Measurements from ENCODE around the gene MPO.

The MPO gene

DNA sequence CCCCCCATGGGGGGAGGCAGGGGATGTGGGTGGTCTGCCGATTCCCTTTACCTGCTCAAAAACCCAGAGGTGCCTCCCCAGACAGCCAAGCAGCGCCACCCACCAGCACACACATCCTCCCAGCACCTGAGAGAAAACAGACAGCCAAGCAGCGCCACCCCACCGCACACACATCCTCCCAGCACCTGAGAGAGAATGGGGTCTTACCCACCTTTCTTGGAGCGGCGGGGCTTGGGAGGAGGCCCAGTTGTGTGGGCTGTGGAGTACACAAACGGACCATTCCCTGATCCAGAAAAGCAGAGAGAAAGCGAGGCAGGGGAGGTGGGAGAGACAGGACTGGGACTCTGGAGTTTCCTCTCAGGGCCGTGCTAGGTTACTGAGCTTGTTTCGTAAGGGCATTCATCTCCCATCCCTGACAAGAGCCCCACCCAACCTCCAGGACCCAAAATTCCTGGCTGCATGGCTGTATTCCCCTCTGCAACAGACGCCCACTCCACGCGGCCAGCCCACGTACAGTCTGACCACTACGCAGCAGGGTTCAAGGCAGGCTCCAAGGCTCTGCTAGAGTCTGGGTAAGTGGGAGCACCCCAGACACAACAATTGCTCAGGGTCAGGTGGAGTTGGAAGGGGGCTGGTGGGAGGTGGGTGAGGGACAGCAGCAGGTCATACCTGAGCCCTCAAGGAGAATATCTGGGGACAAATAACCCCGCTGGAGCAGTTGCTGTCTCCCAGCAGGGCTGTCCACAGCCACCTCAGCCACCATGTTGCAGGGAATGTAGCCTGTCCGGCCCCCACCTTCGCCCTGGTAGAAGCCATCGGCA lies 25.6 kb upstream of the MPO start:
- DNase-seq, result no peak

DNA sequence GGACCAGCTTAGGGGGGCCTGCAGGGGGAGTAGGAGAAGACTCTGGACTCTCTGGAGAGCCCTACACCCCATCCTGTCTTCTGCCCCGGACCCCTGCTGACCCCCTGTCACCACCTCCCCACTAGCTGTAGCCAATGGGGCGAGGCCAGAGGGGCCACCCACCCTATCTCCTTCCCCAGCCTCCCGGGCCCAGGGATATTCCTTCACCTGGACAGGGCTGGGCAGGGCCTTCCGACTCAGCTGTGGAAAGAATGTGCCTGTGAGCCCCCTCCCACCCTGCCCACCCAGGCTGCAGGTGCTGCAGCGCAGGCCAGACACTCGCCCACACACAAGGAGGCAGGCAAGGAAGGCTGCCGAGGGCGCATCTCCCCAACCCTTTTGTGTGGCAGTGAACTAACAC lies 24.9 kb upstream of the MPO start:
- DNase-seq, result no peak

DNA sequence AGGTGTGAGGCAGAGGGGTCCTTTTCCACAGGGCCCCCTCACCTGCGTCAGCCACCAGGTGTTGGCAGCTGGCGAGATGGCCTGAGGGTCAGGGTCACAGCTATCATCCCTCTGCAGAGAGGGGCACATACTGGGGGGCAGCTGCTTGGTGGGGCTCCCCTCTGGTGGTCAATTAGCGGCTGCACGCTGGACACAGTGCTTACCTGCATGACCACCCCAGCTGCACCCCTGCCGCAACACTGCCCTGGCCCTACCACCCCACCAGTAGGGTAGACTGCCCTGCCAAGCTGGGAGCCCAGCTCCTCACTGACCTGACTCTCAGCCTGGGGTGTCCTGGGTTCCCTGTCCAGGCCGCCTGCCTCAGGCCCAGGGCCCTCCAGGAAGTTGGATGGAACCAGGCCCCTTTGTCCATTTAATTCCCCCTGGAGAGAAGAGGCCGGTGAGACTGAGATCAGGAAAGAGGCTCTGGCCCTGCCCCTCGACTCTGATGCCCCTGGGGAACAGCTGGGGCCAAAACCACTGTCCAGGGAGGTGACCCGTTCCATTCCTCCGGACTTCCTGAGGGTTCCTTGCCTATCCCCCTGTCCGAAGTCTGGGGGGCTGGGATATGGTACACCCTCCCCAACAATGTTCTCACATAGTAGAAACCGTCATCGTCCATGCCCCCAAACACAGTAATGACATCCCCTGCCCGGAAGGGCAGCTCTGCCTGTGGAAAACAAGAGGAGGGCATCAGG lies 24.2 kb upstream of the MPO start:
- no peak for DNase-seq

GRCh38 chr17:58303971-58304749 lies 23.4 kb upstream of the MPO start:
- DNase-seq, result peak; percentile 79

- DNase-seq, result no peak
Observed at GRCh38 chr17:58302919-58303585, 22.3 kb upstream of the MPO start.

- no peak for DNase-seq
Observed at GRCh38 chr17:58302171-58302918, 21.6 kb upstream of the MPO start.

GRCh38 chr17:58301504-58302150 lies 20.9 kb upstream of the MPO start:
- DNase-seq, result no peak

GRCh38 chr17:58300336-58300735 lies 19.6 kb upstream of the MPO start:
- DNase-seq, result no peak

DNA sequence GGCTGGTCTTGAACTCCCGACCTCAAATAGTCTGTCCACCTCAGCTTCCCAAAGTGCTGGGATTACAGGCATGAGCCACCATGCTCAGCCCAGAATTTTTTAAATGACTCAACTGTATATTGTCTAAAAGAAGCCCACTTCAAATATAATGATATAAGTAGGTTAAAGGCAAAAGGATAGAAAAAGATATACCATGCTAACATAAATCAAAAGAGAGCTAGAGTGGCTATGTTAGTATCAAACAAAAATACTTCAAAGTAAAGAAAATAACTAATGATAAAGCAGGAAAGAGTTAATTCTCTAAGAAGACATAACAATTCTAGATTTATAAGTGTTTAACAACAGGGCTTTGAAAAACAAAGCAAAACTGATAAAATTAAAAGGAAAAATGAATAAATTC lies 13.3 kb upstream of the MPO start:
- DNase-seq, result no peak

DNA sequence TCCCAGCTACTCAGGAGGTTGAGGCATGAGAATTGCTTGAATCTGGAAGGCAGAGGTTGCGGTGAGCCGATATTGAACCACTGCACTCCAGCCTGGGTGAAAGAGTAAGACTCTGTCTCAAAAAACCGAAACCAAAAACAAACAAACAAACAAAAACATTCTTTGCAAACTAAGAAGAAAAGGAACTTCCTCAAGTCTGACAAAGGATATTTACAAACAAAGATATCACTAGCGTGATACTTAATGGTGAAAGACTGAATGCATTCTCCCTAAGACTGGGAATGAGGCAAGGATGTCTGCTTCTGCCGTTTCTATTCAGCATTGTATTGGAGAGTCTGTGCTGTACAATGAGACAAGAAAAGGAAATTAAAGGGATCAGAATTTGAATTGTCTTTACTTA lies 10.5 kb upstream of the MPO start:
- no peak for DNase-seq

GRCh38 chr17:58289869-58290268 lies 9.1 kb upstream of the MPO start:
- no peak for DNase-seq

GRCh38 chr17:58285422-58285810 lies 4.7 kb upstream of the MPO start:
- DNase-seq, result no peak

GRCh38 chr17:58284613-58285421 lies 4.1 kb upstream of the MPO start:
- DNase-seq, result no peak

- DNase-seq, result no peak
Observed at GRCh38 chr17:58283674-58284612, 3.2 kb upstream of the MPO start.

GRCh38 chr17:58282442-58282841 lies 1.7 kb upstream of the MPO start:
- no peak for DNase-seq

DNA sequence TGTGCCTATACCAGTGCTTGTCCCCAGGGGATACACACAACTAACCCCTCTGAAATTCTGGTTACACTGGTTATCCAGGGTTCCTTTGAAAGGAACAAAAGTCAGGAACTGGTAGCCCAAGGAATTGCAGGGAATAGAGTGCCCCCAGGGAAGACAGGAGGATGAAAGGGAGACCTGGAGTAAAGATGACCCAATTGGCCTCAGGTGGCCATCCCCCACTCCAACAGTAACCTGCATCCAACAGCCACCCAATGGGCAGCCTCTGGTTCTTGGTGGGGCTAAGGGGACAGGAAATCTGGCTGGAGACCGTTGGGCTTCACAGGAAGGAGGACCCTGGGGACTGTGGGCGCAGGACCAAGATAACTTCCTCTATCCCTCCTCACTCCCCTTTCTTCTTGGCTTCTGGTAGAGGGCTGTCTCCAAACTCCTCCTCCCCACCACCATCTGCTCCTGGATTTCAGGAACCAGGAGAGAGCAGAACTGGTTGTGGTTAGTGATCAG lies 826 bp upstream of the MPO start:
- DNase-seq, result peak; percentile 46

GRCh38 chr17:58279736-58280479 lies 827 bp downstream of the MPO start:
- DNase-seq, result no peak

DNA sequence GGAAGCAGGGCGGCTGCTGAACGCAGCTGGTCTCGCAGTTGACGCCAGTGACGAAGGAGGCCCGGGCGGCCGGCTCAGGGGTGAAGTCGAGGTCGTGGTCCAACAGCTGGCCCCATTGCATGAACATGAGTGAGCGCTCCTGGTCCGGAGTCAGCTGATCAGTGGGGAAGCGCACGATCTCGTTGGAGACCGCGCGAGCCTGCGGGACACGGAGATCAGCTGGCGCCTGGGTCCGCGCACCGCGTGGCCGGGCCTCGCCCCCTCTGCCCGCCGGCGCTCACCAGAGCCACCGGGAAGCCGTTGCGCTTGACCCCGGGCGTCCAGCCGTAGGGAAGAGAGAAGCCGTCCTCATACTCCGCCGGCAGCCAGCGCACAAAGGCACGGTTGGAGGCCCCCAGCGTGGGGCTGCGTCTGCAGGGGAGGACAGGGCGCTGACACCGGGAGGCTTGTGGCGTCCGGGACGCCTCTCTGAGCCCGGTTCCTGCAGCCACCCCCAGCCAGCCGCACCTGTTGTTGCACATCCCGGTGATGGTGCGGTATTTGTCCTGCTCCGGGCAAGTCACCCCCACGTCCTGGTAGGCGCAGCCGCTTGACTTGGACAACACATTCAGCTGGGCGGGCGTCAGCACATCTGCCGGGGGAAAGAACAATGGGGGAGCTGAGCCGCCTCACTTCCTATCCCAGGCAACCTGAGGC lies 1.6 kb downstream of the MPO start:
- no peak for DNase-seq

Data from NCI-H1694 treated with DMSO at 0.1 percent for 48 hours (cell line).